Activated CD4-positive, alpha-beta T cell treated with anti-CD3 and anti-CD28 coated beads, Interleukin-2, amount 10 ng/mL, durations not matched to agents 24 days and 14 days (primary cell): ENCODE measurements around the gene NUDT5. TPM values are rescaled to one million over a fixed set of nuclear protein-coding genes. Genes with fewer than 3 reads are reported as not detected.

Experiments used
- DNase-seq: peaks from one replicate; pipeline ENCODE4 v3.0.0; 2022
- H3K27ac Mint-ChIP-seq: one replicate; pipeline ENCODE4 v1.8.0; 2022; ENCODE audit warnings: mild to moderate bottlenecking, mixed read lengths
- H3K27me3 Mint-ChIP-seq: one replicate; pipeline ENCODE4 v1.8.0; 2022; ENCODE audit warnings: mixed read lengths
- H3K36me3 Mint-ChIP-seq: one replicate; pipeline ENCODE4 v1.8.0; 2022; ENCODE audit warnings: low read depth, mild to moderate bottlenecking, mixed read lengths
- H3K4me1 Mint-ChIP-seq: one replicate; pipeline ENCODE4 v1.8.0; 2021; ENCODE audit warnings: mixed read lengths
- H3K4me3 Mint-ChIP-seq: one replicate; pipeline ENCODE4 v1.8.0; 2022; ENCODE audit warnings: mild to moderate bottlenecking, moderate library complexity, mixed read lengths
- H3K9me3 Mint-ChIP-seq: one replicate; pipeline ENCODE4 v1.8.0; 2021; ENCODE audit warnings: mixed read lengths
- intact Hi-C: fragments of 100-400 bp; cut with micrococcal nuclease; formaldehyde crosslinking; loops from one replicate; pipeline ENCODE4 v1.15.1; 2023
- total RNA-seq: library from RNA; stranded (reverse); gene quantifications from 2 replicates; pipeline ENCODE4 v1.2.3, GENCODE V29; 2022

Gene NUDT5
- total RNA-seq, 1 donor from 2014 or later = 128 TPM

- H3K27ac Mint-ChIP-seq = peak within 1 kb of the TSS; percentile 90
- intact Hi-C loops = loop anchor here (1.0 to 2.0 kb wide), 4 partner anchors 17 to 86 kb away; partner anchors contain the start of genes DHTKD1 and NUDT5
- peaks cover 30% of the 10 kb centered on the region for H3K4me1 Mint-ChIP-seq
- peaks cover 20% of the 10 kb centered on the region for H3K36me3 Mint-ChIP-seq
- no peaks in the 10 kb centered on the region for H3K9me3 Mint-ChIP-seq
- peak; percentile 100 for DNase-seq
- no peaks in the 10 kb centered on the region for H3K27me3 Mint-ChIP-seq
- H3K4me3 Mint-ChIP-seq = peak within 1 kb of the TSS; percentile 85
These were observed 66.2 kb downstream of the NUDT5 start, which contains the start of gene SEC61A2 for GRCh38 chr10:12129222-12130111. Gene SEC61A2 (plus strand): TSS chr10:12129677. CDS start chr10:12129788, 111 bp downstream.

GRCh38 chr10:12121673-12122072 is 74.0 kb downstream of the NUDT5 start:
- peaks cover 56% of the 10 kb centered on the region for H3K36me3 Mint-ChIP-seq
- no peaks in the 10 kb centered on the region for H3K9me3 Mint-ChIP-seq
- H3K27ac Mint-ChIP-seq = peak overlapping the region; percentile 97

More at GRCh38 chr10:12121673-12122072, 74.0 kb downstream of the NUDT5 start:
- intact Hi-C loops = loop anchor here (1.0 to 5.0 kb wide), 7 partner anchors 8 to 591 kb away; partner anchors contain the start of genes DHTKD1 and NUDT5
- no peak for DNase-seq
- Mint-ChIP-seq H3K4me3 (peak overlapping the region; percentile 79), H3K27me3 (no peaks in the 10 kb centered on the region), H3K4me1 (peaks cover 27% of the 10 kb centered on the region)

Other genes with a start within 250 kb of the NUDT5 start
- 38.9 and 41.4 TPM in 2 replicates for gene UPF2, start 153.1 kb downstream of the NUDT5 start, total RNA-seq
- gene DHTKD1, start 126.9 kb downstream of the NUDT5 start, total RNA-seq = 17.2 and 21.6 TPM in 2 replicates
- 13.3 and 21.2 TPM in 2 replicates for gene SEC61A2, start 66.2 kb downstream of the NUDT5 start, total RNA-seq
- 184 and 185 TPM in 2 replicates for gene CDC123, start 297 bp upstream of the NUDT5 start, total RNA-seq
- 5.6 and 6.6 TPM in 2 replicates for gene CAMK1D, start 153.7 kb upstream of the NUDT5 start, total RNA-seq